ENCODE measurements around the gene SVIL. TPM values are rescaled to one million over a fixed set of nuclear protein-coding genes. Genes with fewer than 3 reads are reported as not detected.

Gene SVIL
- total RNA-seq, 1 donor from 2014 or later, result 258 TPM

GRCh38 chr10:29479081-29479925 is 155.5 kb downstream of the SVIL start:
- H3K36me3 Mint-ChIP-seq (ENCODE audit: unreplicated experiment), result peaks cover 46% of the 10 kb centered on the region
- DNase-seq (ENCODE audit: extremely low spot score, unreplicated experiment), result peak; percentile 62
- no peak overlapping the region for H3K27ac Mint-ChIP-seq (ENCODE audit: unreplicated experiment)
- H3K9me3 Mint-ChIP-seq (ENCODE audit: unreplicated experiment), result no peaks in the 10 kb centered on the region
- no peak overlapping the region for H3K4me3 Mint-ChIP-seq (ENCODE audit: unreplicated experiment)
- no peaks in the 10 kb centered on the region for H3K27me3 Mint-ChIP-seq (ENCODE audit: unreplicated experiment)
- H3K4me1 Mint-ChIP-seq (ENCODE audit: unreplicated experiment), result peaks cover 16% of the 10 kb centered on the region
- TF ChIP-seq CTCF (IDR thresholded peaks at IDR 0.05), result no peak

GRCh38 chr10:29473406-29474100 is 161.2 kb downstream of the SVIL start:
- H3K27ac Mint-ChIP-seq (ENCODE audit: unreplicated experiment), result no peak overlapping the region
- no peak overlapping the region for H3K4me3 Mint-ChIP-seq (ENCODE audit: unreplicated experiment)
- peaks cover 69% of the 10 kb centered on the region for H3K36me3 Mint-ChIP-seq (ENCODE audit: unreplicated experiment)

GRCh38 chr10:29473087-29473356 is 161.7 kb downstream of the SVIL start:
- no peak for TF ChIP-seq CTCF (IDR thresholded peaks at IDR 0.05)
- no peak for DNase-seq (ENCODE audit: extremely low spot score, unreplicated experiment)
- Mint-ChIP-seq H3K27me3 (ENCODE audit: unreplicated experiment) (no peaks in the 10 kb centered on the region), H3K36me3 (ENCODE audit: unreplicated experiment) (peaks cover 70% of the 10 kb centered on the region), H3K9me3 (ENCODE audit: unreplicated experiment) (no peaks in the 10 kb centered on the region), H3K4me1 (ENCODE audit: unreplicated experiment) (peaks cover 19% of the 10 kb centered on the region), H3K27ac (ENCODE audit: unreplicated experiment) (no peak overlapping the region), H3K4me3 (ENCODE audit: unreplicated experiment) (no peak overlapping the region)

More at GRCh38 chr10:29473406-29474100, 161.2 kb downstream of the SVIL start:
- Mint-ChIP-seq H3K4me1 (ENCODE audit: unreplicated experiment) (peaks cover 19% of the 10 kb centered on the region), H3K9me3 (ENCODE audit: unreplicated experiment) (no peaks in the 10 kb centered on the region), H3K27me3 (ENCODE audit: unreplicated experiment) (no peaks in the 10 kb centered on the region)
- no peak for TF ChIP-seq CTCF (IDR thresholded peaks at IDR 0.05)
- DNase-seq (ENCODE audit: extremely low spot score, unreplicated experiment), result no peak

GRCh38 chr10:29472301-29473086 is 162.3 kb downstream of the SVIL start:
- no peaks in the 10 kb centered on the region for H3K9me3 Mint-ChIP-seq (ENCODE audit: unreplicated experiment)
- H3K27me3 Mint-ChIP-seq (ENCODE audit: unreplicated experiment), result no peaks in the 10 kb centered on the region
- TF ChIP-seq CTCF (IDR thresholded peaks at IDR 0.05), result no peak
- H3K27ac Mint-ChIP-seq (ENCODE audit: unreplicated experiment), result no peak overlapping the region
- H3K4me1 Mint-ChIP-seq (ENCODE audit: unreplicated experiment), result peaks cover 19% of the 10 kb centered on the region
- no peak for DNase-seq (ENCODE audit: extremely low spot score, unreplicated experiment)
- no peak overlapping the region for H3K4me3 Mint-ChIP-seq (ENCODE audit: unreplicated experiment)
- peaks cover 70% of the 10 kb centered on the region for H3K36me3 Mint-ChIP-seq (ENCODE audit: unreplicated experiment)

GRCh38 chr10:29471544-29471859 is 163.3 kb downstream of the SVIL start:
- no peak overlapping the region for H3K4me3 Mint-ChIP-seq (ENCODE audit: unreplicated experiment)
- H3K27me3 Mint-ChIP-seq (ENCODE audit: unreplicated experiment), result no peaks in the 10 kb centered on the region
- H3K4me1 Mint-ChIP-seq (ENCODE audit: unreplicated experiment), result peaks cover 19% of the 10 kb centered on the region
- H3K9me3 Mint-ChIP-seq (ENCODE audit: unreplicated experiment), result no peaks in the 10 kb centered on the region
- peaks cover 72% of the 10 kb centered on the region for H3K36me3 Mint-ChIP-seq (ENCODE audit: unreplicated experiment)
- DNase-seq (ENCODE audit: extremely low spot score, unreplicated experiment), result no peak
- H3K27ac Mint-ChIP-seq (ENCODE audit: unreplicated experiment), result peak overlapping the region; percentile 72
- TF ChIP-seq CTCF (IDR thresholded peaks at IDR 0.05), result no peak
